NB4 (cell line): Measurements from ENCODE around the gene KRTAP10-4.
"Not testable (repeated sequence)": the region's sequence is repeated elsewhere in the genome, so short reads cannot be mapped to it uniquely, and the experiment has no call there.

ENCODE experiments used
- DNase-seq: peaks from one replicate; pipeline ENCODE4 v3.0.0; 2010; ENCODE audit warnings: low read depth
- H3K4me3 ChIP-seq: one replicate; pipeline ENCODE4 v1.5.1; 2011; ENCODE audit warnings: mild to moderate bottlenecking, low read depth, low read length, moderate library complexity
- CTCF ChIP-seq: IDR thresholded peaks from one replicate; pipeline ENCODE4 v1.5.1; 2012; ENCODE audit warnings: low read depth, low read length
- MAX ChIP-seq: IDR thresholded peaks from 2 replicates; pipeline ENCODE4 v1.6.1; 2011; ENCODE audit warnings: low read depth, low read length
- MYC ChIP-seq: IDR thresholded peaks from 2 replicates; pipeline ENCODE4 v1.6.1; 2011; ENCODE audit warnings: low read depth, low read length
- POLR2A ChIP-seq: IDR thresholded peaks from 2 replicates; pipeline ENCODE4 v1.6.1; 2011; ENCODE audit warnings: mild to moderate bottlenecking; ENCODE audit not compliant: insufficient read length; ENCODE audit errors: extremely low read depth

The KRTAP10-4 gene

DNA sequence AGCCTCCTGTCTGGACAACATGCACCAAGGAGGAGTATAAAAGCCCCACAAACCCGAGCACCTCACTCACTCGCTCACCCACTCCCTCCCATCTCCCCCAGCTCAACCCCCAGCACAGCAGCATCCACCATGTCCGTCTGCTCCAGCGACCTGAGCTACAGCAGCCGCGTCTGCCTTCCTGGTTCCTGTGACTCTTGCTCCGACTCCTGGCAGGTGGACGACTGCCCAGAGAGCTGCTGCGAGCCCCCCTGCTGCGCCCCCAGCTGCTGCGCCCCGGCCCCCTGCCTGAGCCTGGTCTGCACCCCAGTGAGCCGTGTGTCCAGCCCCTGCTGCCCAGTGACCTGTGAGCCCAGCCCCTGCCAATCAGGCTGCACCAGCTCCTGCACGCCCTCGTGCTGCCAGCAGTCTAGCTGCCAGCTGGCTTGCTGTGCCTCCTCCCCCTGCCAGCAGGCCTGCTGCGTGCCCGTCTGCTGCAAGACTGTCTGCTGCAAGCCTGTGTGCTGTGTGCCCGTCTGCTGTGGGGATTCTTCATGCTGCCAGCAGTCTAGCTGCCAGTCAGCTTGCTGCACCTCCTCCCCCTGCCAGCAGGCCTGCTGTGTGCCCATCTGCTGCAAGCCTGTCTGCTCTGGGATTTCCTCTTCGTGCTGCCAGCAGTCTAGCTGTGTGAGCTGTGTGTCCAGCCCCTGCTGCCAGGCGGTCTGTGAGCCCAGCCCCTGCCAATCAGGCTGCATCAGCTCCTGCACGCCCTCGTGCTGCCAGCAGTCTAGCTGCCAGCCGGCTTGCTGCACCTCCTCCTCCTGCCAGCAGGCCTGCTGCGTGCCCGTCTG lies at the start of gene KRTAP10-4:
Gene KRTAP10-4 (plus strand): TSS at position 100 of the 827 bp plus-strand sequence. CDS start 30 bp downstream, at position 130.
- not testable (repeated sequence) for H3K4me3 ChIP-seq, DNase-seq

GRCh38 chr21:44524414-44525371 lies 48.8 kb upstream of the KRTAP10-4 start:
- H3K4me3 ChIP-seq, result no peak overlapping the region
- DNase-seq, result no peak
- no peak for TF ChIP-seq CTCF
- TF ChIP-seq MYC, result no peak
- TF ChIP-seq MAX, result no peak
- TF ChIP-seq POLR2A, result no peak

DNA sequence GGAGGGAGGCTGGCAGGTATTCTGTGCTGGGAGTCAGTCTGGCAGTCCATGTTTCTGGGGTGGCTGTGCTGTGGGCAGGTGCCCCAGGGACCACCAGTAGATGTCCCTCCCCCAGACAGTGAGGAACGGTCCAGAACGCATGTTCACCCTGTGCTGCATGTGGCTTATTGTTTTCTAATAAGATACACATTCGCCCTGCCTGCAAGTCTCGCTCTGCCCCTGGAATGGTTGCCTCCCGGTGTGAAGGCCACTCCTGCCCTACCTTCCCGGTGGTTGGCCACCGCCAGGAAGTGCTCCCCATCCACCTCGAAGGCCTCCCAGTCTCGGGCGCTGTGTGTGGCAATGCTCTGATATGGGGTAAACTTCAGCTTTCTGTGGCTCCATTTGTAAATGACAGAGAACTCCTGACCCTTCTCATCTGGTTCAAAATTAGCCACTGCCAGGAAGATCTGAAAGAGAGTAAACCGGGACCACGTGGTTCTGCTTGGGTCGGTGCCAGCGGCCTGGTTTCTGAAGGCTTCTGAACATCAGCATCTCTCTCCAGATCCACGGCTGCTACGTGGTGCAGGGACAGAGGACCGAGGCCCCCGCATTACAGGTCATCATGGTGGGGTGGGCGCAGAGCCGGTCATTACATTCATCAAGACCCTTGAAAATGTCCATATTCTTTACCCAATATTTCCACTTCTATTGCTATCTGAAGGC lies 48.0 kb upstream of the KRTAP10-4 start:
- no peak for TF ChIP-seq MYC
- no peak for TF ChIP-seq CTCF
- no peak for TF ChIP-seq POLR2A
- no peak for TF ChIP-seq MAX
- H3K4me3 ChIP-seq, result no peak overlapping the region

GRCh38 chr21:44526096-44526997 lies 47.2 kb upstream of the KRTAP10-4 start:
- no peak for DNase-seq
- no peak for TF ChIP-seq MAX
- H3K4me3 ChIP-seq, result no peak overlapping the region

More for the DNA sequence above, 48.0 kb upstream of the KRTAP10-4 start:
- no peak for DNase-seq

GRCh38 chr21:44527156-44527982 lies 46.2 kb upstream of the KRTAP10-4 start:
- no peak for TF ChIP-seq MAX
- TF ChIP-seq CTCF, result no peak
- no peak for TF ChIP-seq POLR2A
- TF ChIP-seq MYC, result no peak
- no peak overlapping the region for H3K4me3 ChIP-seq
- DNase-seq, result no peak
